GM19324 (cell line): ENCODE results near the gene IQCF6.
"Not testable (repeated sequence)": the region's sequence is repeated elsewhere in the genome, so short reads cannot be mapped to it uniquely, and the experiment has no call there.

Experiments used
- ATAC-seq: cut with Tn5 transposase; IDR thresholded peaks from one replicate; pipeline ENCODE4 v1.9.1; 2021; ENCODE audit warnings: mild to moderate bottlenecking, moderate library complexity; ENCODE audit not compliant: unreplicated experiment, low FRiP score

The IQCF6 gene

DNA sequence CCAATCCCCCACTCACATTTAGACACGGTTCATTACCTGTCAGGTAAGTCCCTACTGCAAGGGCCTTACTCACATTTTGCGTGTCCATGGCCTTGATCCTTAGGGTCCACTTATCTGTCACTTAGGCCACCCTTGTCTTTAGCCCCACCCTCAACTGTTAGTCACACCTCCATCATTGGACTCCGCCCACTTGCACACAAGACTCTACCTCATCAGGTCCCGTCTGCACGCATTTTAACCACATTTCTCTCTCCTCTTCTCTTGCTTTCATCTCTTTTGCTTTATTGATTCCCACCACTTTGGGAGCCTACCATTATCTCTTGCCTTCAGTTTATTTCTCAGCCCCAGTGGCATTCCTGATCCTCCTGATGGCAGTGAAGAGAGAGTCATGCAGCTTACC, at the start of gene IQCF6:
IQCF6 (minus strand) TSS at position 101 of the 400 bp plus-strand sequence; CDS start at position 88, 13 bp downstream.
- ATAC-seq = no peak

DNA sequence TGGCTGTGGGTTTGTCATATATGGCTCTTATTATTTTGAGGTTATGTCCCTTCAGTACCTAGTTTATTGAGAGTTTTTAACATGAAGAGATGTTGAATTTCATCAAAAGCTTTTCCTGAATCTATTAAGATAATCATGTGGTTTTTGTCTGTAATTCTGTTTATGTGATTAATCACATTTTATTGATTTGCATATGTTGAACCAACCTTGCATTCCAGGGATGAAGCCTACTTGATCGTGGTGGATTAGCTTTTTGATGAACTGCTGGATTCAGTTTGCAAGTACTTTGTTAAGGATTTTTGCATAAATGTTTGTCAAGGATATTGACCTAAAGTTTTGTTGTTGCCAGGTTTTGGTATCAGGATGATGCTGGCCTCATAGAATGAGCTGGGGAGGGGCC, 49.3 kb upstream of the IQCF6 start:
- no peak for ATAC-seq

GRCh38 chr3:51819709-51820406, 40.8 kb upstream of the IQCF6 start:
- no peak for ATAC-seq

- ATAC-seq = no peak
Observed at GRCh38 chr3:51819151-51819550, 40.1 kb upstream of the IQCF6 start.

GRCh38 chr3:51817375-51817774, 38.3 kb upstream of the IQCF6 start:
- no peak for ATAC-seq

DNA sequence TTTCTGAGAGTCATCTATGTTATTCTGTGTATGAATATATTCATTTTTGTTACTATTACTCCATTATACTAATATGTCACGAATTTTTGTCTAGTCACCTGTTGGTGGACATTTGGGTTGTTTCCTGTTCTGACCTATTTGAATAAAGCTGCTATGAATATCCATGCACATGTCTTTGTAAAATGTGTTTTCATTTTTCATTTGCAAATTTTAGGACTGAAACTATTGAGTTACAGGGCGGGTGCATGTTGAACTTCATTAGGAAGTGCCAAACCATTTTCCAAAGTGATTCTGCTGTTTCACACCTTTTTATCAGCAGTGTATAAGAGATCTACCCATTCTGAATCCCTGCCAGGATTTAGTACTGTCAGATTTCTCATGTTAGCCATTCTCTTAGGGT, 37.7 kb upstream of the IQCF6 start:
- ATAC-seq = no peak

DNA sequence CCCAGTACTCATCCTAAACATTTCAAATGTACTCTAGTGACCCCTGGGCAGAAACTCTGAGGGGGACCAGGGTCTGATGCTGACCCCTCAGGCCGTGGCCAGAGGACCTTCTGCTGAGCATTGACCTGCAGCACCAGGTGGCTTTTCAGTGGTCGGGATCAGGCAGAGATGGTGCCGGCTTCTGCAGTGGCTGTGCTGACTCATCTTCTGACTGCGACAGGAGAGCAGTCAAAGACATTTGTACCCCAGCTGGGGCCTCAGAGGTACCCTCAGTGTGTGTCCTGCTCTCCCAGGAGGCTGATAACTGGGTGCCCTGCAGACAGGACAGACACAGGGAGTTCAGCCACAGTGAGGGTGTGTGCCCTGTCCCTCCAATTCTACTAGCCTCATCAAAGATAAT, 36.6 kb upstream of the IQCF6 start:
- no peak for ATAC-seq

GRCh38 chr3:51814034-51814433, 35.0 kb upstream of the IQCF6 start:
- ATAC-seq = no peak

GRCh38 chr3:51813539-51813938, 34.5 kb upstream of the IQCF6 start:
- ATAC-seq = no peak

GRCh38 chr3:51808934-51809333, 29.9 kb upstream of the IQCF6 start:
- no peak for ATAC-seq

GRCh38 chr3:51802106-51802703, 23.2 kb upstream of the IQCF6 start:
- ATAC-seq = no peak

- no peak for ATAC-seq
Observed at GRCh38 chr3:51800750-51801125, 21.7 kb upstream of the IQCF6 start.

- ATAC-seq = no peak
Observed at GRCh38 chr3:51799879-51800749, 21.1 kb upstream of the IQCF6 start.

GRCh38 chr3:51798411-51798963, 19.4 kb upstream of the IQCF6 start:
- no peak for ATAC-seq

- no peak for ATAC-seq
Observed at GRCh38 chr3:51796854-51797253, 17.8 kb upstream of the IQCF6 start.

DNA sequence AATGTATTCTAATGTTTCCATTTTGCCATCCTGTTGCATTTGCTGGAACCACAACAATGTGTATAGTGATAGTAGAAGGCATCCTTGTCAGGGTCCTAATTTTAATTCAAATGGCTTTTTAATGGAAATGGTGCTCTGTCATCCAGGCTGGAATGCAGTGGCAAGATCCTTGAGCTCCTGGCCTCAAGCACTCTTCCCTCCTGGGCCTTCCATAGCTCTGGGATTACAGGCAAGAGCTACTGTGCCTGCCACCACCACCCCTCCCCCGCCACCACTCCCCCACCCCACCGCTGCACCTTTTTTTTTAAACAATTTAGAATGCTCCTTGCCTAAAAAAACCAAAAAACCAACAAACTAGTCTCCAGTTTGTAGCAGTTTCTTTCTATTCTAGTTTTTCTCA, 15.2 kb upstream of the IQCF6 start:
- ATAC-seq = no peak

DNA sequence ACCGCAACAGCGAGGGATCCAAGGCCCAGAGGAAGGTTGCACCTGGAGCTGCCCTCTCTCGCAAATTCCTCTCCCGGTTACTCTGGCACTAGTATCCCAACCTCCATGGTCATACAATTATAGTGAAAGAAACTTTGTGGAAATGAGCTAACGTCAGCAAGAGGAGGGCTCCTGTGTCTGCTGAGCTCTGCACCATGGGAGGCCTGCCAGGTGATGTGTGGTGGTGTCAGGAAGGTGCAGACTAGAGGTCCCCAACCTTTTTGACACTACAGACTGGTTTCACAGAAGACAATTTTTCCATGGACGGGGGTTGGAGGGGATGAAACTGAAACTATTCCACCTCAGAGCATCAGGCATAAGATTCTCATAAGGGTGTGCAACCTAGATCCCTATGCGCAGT, 13.2 kb upstream of the IQCF6 start:
- no peak for ATAC-seq

GRCh38 chr3:51789437-51789836, 10.4 kb upstream of the IQCF6 start:
- ATAC-seq = no peak

DNA sequence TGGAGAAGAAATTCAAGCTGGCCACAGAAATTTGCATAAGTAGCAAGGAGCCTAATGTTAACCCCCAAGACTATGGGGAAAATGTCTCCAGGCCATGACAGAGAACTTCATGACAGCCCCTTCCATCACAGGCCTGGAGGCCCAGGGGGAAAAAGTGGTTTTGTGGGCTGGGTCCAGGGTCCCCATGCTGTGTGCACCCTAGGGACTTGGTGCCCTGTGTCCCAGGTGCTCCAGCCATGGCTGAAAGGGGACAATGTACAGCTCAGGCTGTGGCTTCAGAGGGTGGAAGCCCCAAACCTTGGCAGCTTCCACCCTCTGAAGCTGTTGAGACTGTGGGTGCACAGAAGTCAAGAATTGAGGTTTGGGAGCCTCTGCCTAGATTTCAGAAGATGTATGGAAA, 8.5 kb upstream of the IQCF6 start:
- ATAC-seq = not testable (repeated sequence)

- ATAC-seq = no peak
Observed at GRCh38 chr3:51786267-51786666, 7.2 kb upstream of the IQCF6 start.

- no peak for ATAC-seq
Observed at GRCh38 chr3:51778554-51778953, 483 bp downstream of the IQCF6 start.
